NT2/D1 (cell line): ENCODE data around the gene PGAP3.

Experiments
- SUZ12 ChIP-seq: IDR thresholded peaks from 2 replicates; pipeline ENCODE4 v1.6.1; 2011; ENCODE audit not compliant: insufficient read length, insufficient read depth; ENCODE audit errors: extremely low read depth
- YY1 ChIP-seq: IDR thresholded peaks from 2 replicates; pipeline ENCODE4 v1.6.1; 2011; ENCODE audit not compliant: insufficient read length, insufficient read depth
- ZNF274 ChIP-seq: IDR thresholded peaks from 2 replicates; pipeline ENCODE4 v1.6.1; 2011; ENCODE audit warnings: mild to moderate bottlenecking, low read depth, low read length

DNA sequence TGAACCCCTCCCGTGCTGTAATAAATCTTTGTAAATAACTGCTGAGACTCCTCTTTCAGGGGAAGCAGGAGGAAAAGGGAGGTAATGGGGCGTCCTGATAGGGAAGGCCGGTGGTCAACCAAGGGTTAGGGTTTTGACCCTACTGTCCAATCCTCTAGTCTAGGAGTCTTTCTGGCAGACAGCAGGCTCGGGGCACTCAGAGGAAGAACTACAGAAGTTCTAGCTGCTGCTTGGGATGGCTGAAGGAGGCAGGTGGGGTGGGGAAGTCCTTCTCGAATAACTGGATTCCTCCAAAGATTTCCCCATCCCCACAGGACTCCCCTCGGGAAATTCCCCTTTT lies 51.3 kb downstream of the PGAP3 start:
- TF ChIP-seq ZNF274, result no peak
- TF ChIP-seq YY1, result no peak
- no peak for TF ChIP-seq SUZ12
